Peyer's patch (tissue), 4 donors: ENCODE measurements around the gene PACS2. TPM values are rescaled to one million over a fixed set of nuclear protein-coding genes. Genes with fewer than 3 reads are reported as not detected.

Source experiments
- DNase-seq, 3 donors: peaks; one replicate each; pipeline ENCODE4 v3.0.0-alpha.2; 2017 to 2019
- H3K27ac ChIP-seq, 4 donors: fragments of 200-600 bp; sonication (generic); one replicate each; pipeline ENCODE4 v1.5.1; 2016 to 2019
- H3K27me3 ChIP-seq, 2 donors: fragments of 200-600 bp; sonication (generic); one replicate each; pipeline ENCODE4 v1.5.1; 2019
- H3K36me3 ChIP-seq, 3 donors: fragments of 200-600 bp; sonication (generic); one replicate each; pipeline ENCODE4 v1.5.1; 2016 to 2019
- H3K4me1 ChIP-seq, 4 donors: fragments of 200-600 bp; sonication (generic); one replicate each; pipeline ENCODE4 v1.5.1; 2016 to 2019
- H3K4me3 ChIP-seq, 4 donors: fragments of 200-600 bp; sonication (generic); 1 replicate in 3 of 4; 2 replicates in 1 of 4; pipeline ENCODE4 v1.5.1; 2016 to 2019; ENCODE audit warnings: mild to moderate bottlenecking in 1 of 4
- H3K9me3 ChIP-seq, 4 donors: fragments of 200-600 bp; sonication (generic); one replicate each; pipeline ENCODE4 v1.5.1; 2016 to 2019; ENCODE audit warnings: mild to moderate bottlenecking in 1 of 4
- POLR2A ChIP-seq, 2 donors: fragments of 450-650 bp; IDR thresholded peaks; one replicate each; pipeline ENCODE4 v1.5.1; 2017; ENCODE audit warnings: antibody characterized with exemption in 2 of 2, mild to moderate bottlenecking in 2 of 2, moderate library complexity in 2 of 2
- total RNA-seq, 4 donors: library from RNA; depleted of rRNA; stranded (reverse); fragments of >200 nt; gene quantifications; one replicate each; pipeline ENCODE4 v1.1.0, GENCODE V29; 2016
- TF ChIP-seq, protein P1 (sequence below), 6 experiments: fragments of 450-650 bp in 4 of 6; fragments of 200-600 bp in 2 of 6; sonication (generic) in 1 of 6; IDR thresholded peaks; one replicate each; pipeline ENCODE4 v1.5.1; 2017 to 2019; ENCODE audit warnings: antibody characterized with exemption in 6 of 6, mild to moderate bottlenecking in 3 of 6, moderate library complexity in 1 of 6

Gene PACS2
- total RNA-seq, 4 donors from 2014 or later, result 77.2 to 158 (median 126) TPM

- H3K4me3 ChIP-seq, result no peak overlapping the region
- no peaks in the 10 kb centered on the region for H3K27me3 ChIP-seq
- TF ChIP-seq POLR2A (IDR thresholded peaks at IDR 0.05), result no peak
- TF ChIP-seq, protein P1, sequence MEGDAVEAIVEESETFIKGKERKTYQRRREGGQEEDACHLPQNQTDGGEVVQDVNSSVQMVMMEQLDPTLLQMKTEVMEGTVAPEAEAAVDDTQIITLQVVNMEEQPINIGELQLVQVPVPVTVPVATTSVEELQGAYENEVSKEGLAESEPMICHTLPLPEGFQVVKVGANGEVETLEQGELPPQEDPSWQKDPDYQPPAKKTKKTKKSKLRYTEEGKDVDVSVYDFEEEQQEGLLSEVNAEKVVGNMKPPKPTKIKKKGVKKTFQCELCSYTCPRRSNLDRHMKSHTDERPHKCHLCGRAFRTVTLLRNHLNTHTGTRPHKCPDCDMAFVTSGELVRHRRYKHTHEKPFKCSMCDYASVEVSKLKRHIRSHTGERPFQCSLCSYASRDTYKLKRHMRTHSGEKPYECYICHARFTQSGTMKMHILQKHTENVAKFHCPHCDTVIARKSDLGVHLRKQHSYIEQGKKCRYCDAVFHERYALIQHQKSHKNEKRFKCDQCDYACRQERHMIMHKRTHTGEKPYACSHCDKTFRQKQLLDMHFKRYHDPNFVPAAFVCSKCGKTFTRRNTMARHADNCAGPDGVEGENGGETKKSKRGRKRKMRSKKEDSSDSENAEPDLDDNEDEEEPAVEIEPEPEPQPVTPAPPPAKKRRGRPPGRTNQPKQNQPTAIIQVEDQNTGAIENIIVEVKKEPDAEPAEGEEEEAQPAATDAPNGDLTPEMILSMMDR (IDR thresholded peaks at IDR 0.05), result no peak
- H3K36me3 ChIP-seq, result peaks cover 0 to 16% (median 0%) of the 10 kb centered on the region in 3 donors
- DNase-seq, result no peak
- H3K4me1 ChIP-seq, result peaks cover 0 to 3% (median 0%) of the 10 kb centered on the region in 4 donors
- no peak overlapping the region for H3K27ac ChIP-seq
- H3K9me3 ChIP-seq, result no peaks in the 10 kb centered on the region
Observed at GRCh38 chr14:105350450-105351244, 36.1 kb downstream of the PACS2 start.

DNA sequence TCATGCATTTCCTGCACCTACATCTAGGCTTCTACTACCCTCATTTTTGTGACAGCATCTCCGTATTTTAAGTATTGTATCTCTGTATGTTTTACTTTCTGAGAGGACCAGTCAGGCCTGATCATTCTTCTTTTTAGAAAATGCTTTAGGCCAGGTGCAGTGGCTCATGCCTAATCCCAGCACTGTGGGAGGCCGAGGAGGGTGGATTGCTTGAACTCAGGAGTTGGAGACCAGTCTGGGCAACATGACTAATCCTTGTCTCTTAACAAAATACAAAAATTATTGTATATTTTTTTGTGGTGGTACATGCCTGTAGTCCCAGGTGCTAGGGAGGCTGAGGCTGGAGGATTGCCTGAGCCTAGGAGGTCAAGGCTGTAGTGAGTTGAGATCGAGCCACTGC is 36.9 kb downstream of the PACS2 start:
- Histone ChIP-seq H3K27ac (no peak overlapping the region), H3K36me3 (peaks cover 0 to 23% (median 0%) of the 10 kb centered on the region in 3 donors), H3K9me3 (no peaks in the 10 kb centered on the region), H3K4me3 (no peak overlapping the region), H3K27me3 (no peaks in the 10 kb centered on the region), H3K4me1 (peaks cover 0 to 3% (median 0%) of the 10 kb centered on the region in 4 donors)
- TF ChIP-seq, protein P1 (IDR thresholded peaks at IDR 0.05), result no peak
- no peak for TF ChIP-seq POLR2A (IDR thresholded peaks at IDR 0.05)
- DNase-seq, result no peak

GRCh38 chr14:105351920-105352851 is 37.6 kb downstream of the PACS2 start:
- Histone ChIP-seq H3K36me3 (peaks cover 0 to 24% (median 0%) of the 10 kb centered on the region in 3 donors), H3K4me3 (no peak overlapping the region), H3K27ac (no peak overlapping the region), H3K4me1 (peaks cover 0 to 3% (median 0%) of the 10 kb centered on the region in 4 donors), H3K27me3 (no peaks in the 10 kb centered on the region), H3K9me3 (no peaks in the 10 kb centered on the region)
- TF ChIP-seq, protein P1 (IDR thresholded peaks at IDR 0.05), result peak; percentile 65 to 93 (median 88)
- TF ChIP-seq POLR2A (IDR thresholded peaks at IDR 0.05), result no peak
- peak; percentile 82 to 94 (median 86) for DNase-seq

- DNase-seq, result no peak
- no peaks in the 10 kb centered on the region for H3K27me3 ChIP-seq
- no peak overlapping the region for H3K27ac ChIP-seq
- H3K36me3 ChIP-seq, result peaks cover 0 to 24% (median 0%) of the 10 kb centered on the region in 3 donors
- H3K9me3 ChIP-seq, result no peaks in the 10 kb centered on the region
- no peak overlapping the region for H3K4me3 ChIP-seq
- peaks cover 0 to 3% (median 0%) of the 10 kb centered on the region in 4 donors for H3K4me1 ChIP-seq
- TF ChIP-seq POLR2A (IDR thresholded peaks at IDR 0.05), result no peak
- TF ChIP-seq, protein P1 (IDR thresholded peaks at IDR 0.05), result no peak
Observed at GRCh38 chr14:105353136-105353535, 38.6 kb downstream of the PACS2 start.

DNA sequence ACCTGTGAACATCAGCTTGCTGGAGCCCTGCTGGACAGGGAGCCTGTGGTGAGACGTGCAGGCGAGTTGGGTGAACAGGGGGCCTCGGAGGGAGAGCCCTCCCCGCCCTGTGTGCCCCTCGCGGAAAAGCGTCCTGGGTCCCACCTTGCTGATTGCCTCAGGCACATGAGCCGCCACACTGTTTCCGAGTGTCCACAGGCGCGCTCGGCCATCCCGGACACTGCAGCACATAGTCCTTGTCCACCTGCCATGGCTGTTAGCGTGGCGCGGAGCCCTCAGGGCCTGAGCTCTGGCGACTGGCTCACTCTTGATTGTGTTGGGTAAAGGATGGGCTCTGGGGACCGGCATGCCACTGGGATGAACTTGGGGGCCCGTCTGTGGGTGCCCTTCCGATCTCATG is 40.0 kb downstream of the PACS2 start:
- no peaks in the 10 kb centered on the region for H3K27me3 ChIP-seq
- no peak for DNase-seq

More for the DNA sequence above, 40.0 kb downstream of the PACS2 start:
- H3K27ac ChIP-seq, result no peak overlapping the region
- H3K9me3 ChIP-seq, result no peaks in the 10 kb centered on the region
- peaks cover 0 to 3% (median 0%) of the 10 kb centered on the region in 4 donors for H3K4me1 ChIP-seq
- no peak for TF ChIP-seq POLR2A (IDR thresholded peaks at IDR 0.05)
- TF ChIP-seq, protein P1 (IDR thresholded peaks at IDR 0.05), result no peak
- peaks cover 0 to 24% (median 0%) of the 10 kb centered on the region in 3 donors for H3K36me3 ChIP-seq
- H3K4me3 ChIP-seq, result no peak overlapping the region
